GM12878 (cell line): ENCODE data around the gene CR2. TPM values are rescaled to one million over a fixed set of nuclear protein-coding genes. Genes with fewer than 3 reads are reported as not detected.

Experiments
- BRCA1 ChIP-seq: IDR thresholded peaks from 2 replicates; pipeline ENCODE4 v1.6.1; 2011; ENCODE audit warnings: low read depth, low read length, improper control_type of control experiment
- EP300 ChIP-seq, 2 experiments: fragments of 150-350 bp in 1 of 2; IDR thresholded peaks; 2 replicates each; pipeline ENCODE4 v1.6.1; 2011 to 2012; ENCODE audit warnings: low read depth in 2 of 2, low read length in 2 of 2, borderline replicate concordance in 1 of 2, improper control_type of control experiment in 1 of 2, inconsistent platforms in 1 of 2; ENCODE audit not compliant: control insufficient read depth in 1 of 2
- FOXK2 ChIP-seq: fragments of 450-650 bp; IDR thresholded peaks from 2 replicates; pipeline ENCODE4 v1.6.1; 2017; ENCODE audit warnings: mild to moderate bottlenecking, moderate library complexity
- JUND ChIP-seq: IDR thresholded peaks from 2 replicates; pipeline ENCODE4 v1.6.1; 2012; ENCODE audit warnings: low read depth, mild to moderate bottlenecking, low read length, improper control_type of control experiment, moderate library complexity
- MEF2B ChIP-seq: fragments of 450-650 bp; IDR thresholded peaks from 2 replicates; pipeline ENCODE4 v1.6.1; 2018; ENCODE audit warnings: mild to moderate bottlenecking, moderate library complexity; ENCODE audit not compliant: partially characterized antibody, poor library complexity, severe bottlenecking
- MTA3 ChIP-seq: IDR thresholded peaks from 2 replicates; pipeline ENCODE4 v1.6.1; 2012; ENCODE audit warnings: low read length, inconsistent platforms, borderline replicate concordance
- NFXL1 ChIP-seq: fragments of 450-650 bp; IDR thresholded peaks from 2 replicates; pipeline ENCODE4 v1.6.1; 2017; ENCODE audit warnings: antibody characterized with exemption, mild to moderate bottlenecking, borderline replicate concordance
- NR2F1 ChIP-seq: fragments of 450-650 bp; conservative IDR thresholded peaks from 2 replicates; pipeline ENCODE4 v1.6.1; 2017; ENCODE audit warnings: mild to moderate bottlenecking
- RAD51 ChIP-seq: fragments of 450-650 bp; IDR thresholded peaks from 2 replicates; pipeline ENCODE4 v1.6.1; 2016; ENCODE audit warnings: moderate library complexity, mild to moderate bottlenecking, inconsistent platforms
- RCOR1 ChIP-seq: conservative IDR thresholded peaks from 2 replicates; pipeline ENCODE4 v1.6.1; 2012; ENCODE audit warnings: low read depth, low read length, improper control_type of control experiment
- SKIL ChIP-seq: fragments of 450-650 bp; IDR thresholded peaks from 2 replicates; pipeline ENCODE4 v1.6.1; 2017; ENCODE audit warnings: mild to moderate bottlenecking, low read depth, inconsistent platforms; ENCODE audit not compliant: poor library complexity, severe bottlenecking
- SREBF1 ChIP-seq: IDR thresholded peaks from 2 replicates; pipeline ENCODE4 v1.6.1; 2012; ENCODE audit warnings: mild to moderate bottlenecking, low read length
- ZBED1 ChIP-seq: IDR thresholded peaks from 2 replicates; pipeline ENCODE4 v1.6.1; 2016; ENCODE audit warnings: borderline replicate concordance
- ZBTB40 ChIP-seq: fragments of 450-650 bp; IDR thresholded peaks from 2 replicates; pipeline ENCODE4 v1.6.1; 2016; ENCODE audit warnings: mild to moderate bottlenecking, moderate library complexity, borderline replicate concordance
- ZNF217 ChIP-seq: fragments of 450-650 bp; IDR thresholded peaks from 2 replicates; pipeline ENCODE4 v1.6.1; 2017; ENCODE audit warnings: antibody characterized with exemption, mild to moderate bottlenecking
- ZNF622 ChIP-seq: fragments of 450-650 bp; IDR thresholded peaks from 2 replicates; pipeline ENCODE4 v1.6.1; 2017; ENCODE audit warnings: mild to moderate bottlenecking, inconsistent platforms
- polyA plus RNA-seq, 11 experiments: library from polyadenylated mRNA; depleted of rRNA in 4 of 11; unstranded in 6 of 11; stranded (reverse) in 5 of 11; fragments of >200 nt; fragmentation: Nextera tagmentation in 4 of 11; fragmentation: Illumina TruSeq in 1 of 11; extraction: Ambion mirVana in 4 of 11; extraction: Trizol in 1 of 11; gene quantifications; 1 replicate in 1 of 11; 2 replicates in 10 of 11; pipeline versions ENCODE4 v1.2.1 to v1.2.3, GENCODE V29; 2011 to 2016; ENCODE audit warnings: inconsistent platforms in 2 of 11, missing spikeins in 2 of 11, low read depth in 1 of 11
- total RNA-seq, 4 experiments: library from RNA; depleted of rRNA in 3 of 4; stranded (reverse); fragments of >200 nt in 3 of 4; fragmentation: Illumina TruSeq in 1 of 4; extraction: Trizol in 1 of 4; gene quantifications; 2 replicates each; pipeline versions ENCODE4 v1.2.1 to v1.2.3, GENCODE V29; 2013 to 2021
- TF ChIP-seq, protein P1 (sequence below): IDR thresholded peaks from 2 replicates; pipeline ENCODE4 v1.6.1; 2011; ENCODE audit warnings: borderline replicate concordance, low read depth, mild to moderate bottlenecking, moderate library complexity, mixed read lengths, low read length; ENCODE audit not compliant: insufficient read depth; ENCODE audit errors: extremely low read length
- TF ChIP-seq, protein P2 (sequence below): fragments of 450-650 bp; IDR thresholded peaks from 2 replicates; pipeline ENCODE4 v1.6.1; 2016; ENCODE audit warnings: mild to moderate bottlenecking
- TF ChIP-seq, protein P3 (sequence below): fragments of 150-350 bp; IDR thresholded peaks from 2 replicates; pipeline ENCODE4 v1.6.1; 2014; ENCODE audit warnings: mild to moderate bottlenecking, low read depth, low read length
- TF ChIP-seq, protein P4 (sequence below): IDR thresholded peaks from 2 replicates; pipeline ENCODE4 v1.6.1; 2011; ENCODE audit warnings: low read depth, low read length, improper control_type of control experiment, borderline replicate concordance

The CR2 gene
- total and polyA plus RNA-seq, 10 of the 15 experiments (the other 5 are each of a cell fraction or from before 2014, with no cell fraction given), result 2.2 to 72.8 (median 50.6) TPM

DNA sequence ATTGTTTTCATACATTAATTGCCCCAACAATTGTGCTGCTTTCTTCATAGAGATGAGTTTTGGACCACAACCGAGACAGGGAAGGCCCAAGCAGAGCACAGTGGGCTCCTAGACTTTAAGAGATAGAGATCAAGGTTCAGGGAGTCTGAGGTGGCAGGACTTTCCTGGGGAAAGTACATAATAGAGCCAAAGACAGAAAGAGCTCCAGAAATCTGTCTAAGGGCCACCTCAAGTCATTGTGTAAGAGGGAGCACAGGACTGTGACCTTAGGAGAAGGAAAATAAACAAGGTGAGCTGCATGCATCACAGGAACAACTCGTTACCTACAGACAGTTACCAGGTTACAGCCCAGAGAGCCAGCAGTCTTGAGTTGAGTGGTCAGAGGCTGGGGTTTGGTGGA lies 41.3 kb upstream of the CR2 start (continued):
- TF ChIP-seq NFXL1, result no peak
- no peak for TF ChIP-seq RCOR1
- no peak for TF ChIP-seq ZBTB40
- TF ChIP-seq, protein P1, sequence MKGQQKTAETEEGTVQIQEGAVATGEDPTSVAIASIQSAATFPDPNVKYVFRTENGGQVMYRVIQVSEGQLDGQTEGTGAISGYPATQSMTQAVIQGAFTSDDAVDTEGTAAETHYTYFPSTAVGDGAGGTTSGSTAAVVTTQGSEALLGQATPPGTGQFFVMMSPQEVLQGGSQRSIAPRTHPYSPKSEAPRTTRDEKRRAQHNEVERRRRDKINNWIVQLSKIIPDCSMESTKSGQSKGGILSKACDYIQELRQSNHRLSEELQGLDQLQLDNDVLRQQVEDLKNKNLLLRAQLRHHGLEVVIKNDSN, result no peak
- no peak; the same call in 1 of the 2 replicates for TF ChIP-seq ZBED1
- peak; percentile 45 for TF ChIP-seq MTA3
- TF ChIP-seq, protein P2, sequence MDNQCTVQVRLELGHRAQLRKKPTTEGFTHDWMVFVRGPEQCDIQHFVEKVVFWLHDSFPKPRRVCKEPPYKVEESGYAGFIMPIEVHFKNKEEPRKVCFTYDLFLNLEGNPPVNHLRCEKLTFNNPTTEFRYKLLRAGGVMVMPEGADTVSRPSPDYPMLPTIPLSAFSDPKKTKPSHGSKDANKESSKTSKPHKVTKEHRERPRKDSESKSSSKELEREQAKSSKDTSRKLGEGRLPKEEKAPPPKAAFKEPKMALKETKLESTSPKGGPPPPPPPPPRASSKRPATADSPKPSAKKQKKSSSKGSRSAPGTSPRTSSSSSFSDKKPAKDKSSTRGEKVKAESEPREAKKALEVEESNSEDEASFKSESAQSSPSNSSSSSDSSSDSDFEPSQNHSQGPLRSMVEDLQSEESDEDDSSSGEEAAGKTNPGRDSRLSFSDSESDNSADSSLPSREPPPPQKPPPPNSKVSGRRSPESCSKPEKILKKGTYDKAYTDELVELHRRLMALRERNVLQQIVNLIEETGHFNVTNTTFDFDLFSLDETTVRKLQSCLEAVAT, result no peak
- TF ChIP-seq, protein P3, sequence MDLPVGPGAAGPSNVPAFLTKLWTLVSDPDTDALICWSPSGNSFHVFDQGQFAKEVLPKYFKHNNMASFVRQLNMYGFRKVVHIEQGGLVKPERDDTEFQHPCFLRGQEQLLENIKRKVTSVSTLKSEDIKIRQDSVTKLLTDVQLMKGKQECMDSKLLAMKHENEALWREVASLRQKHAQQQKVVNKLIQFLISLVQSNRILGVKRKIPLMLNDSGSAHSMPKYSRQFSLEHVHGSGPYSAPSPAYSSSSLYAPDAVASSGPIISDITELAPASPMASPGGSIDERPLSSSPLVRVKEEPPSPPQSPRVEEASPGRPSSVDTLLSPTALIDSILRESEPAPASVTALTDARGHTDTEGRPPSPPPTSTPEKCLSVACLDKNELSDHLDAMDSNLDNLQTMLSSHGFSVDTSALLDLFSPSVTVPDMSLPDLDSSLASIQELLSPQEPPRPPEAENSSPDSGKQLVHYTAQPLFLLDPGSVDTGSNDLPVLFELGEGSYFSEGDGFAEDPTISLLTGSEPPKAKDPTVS, result no peak
- TF ChIP-seq BRCA1, result no peak
- no peak for TF ChIP-seq EP300 (IDR thresholded peaks at IDR 0.05; ENCODE audit: borderline replicate concordance in 1 of 2, control insufficient read depth in 1 of 2, low read depth in 2 of 2, low read length in 2 of 2)
- no peak for TF ChIP-seq ZNF622
- peak; percentile 67 for TF ChIP-seq NR2F1
- TF ChIP-seq SREBF1, result no peak
- TF ChIP-seq MEF2B, result no peak
- TF ChIP-seq, protein P4, sequence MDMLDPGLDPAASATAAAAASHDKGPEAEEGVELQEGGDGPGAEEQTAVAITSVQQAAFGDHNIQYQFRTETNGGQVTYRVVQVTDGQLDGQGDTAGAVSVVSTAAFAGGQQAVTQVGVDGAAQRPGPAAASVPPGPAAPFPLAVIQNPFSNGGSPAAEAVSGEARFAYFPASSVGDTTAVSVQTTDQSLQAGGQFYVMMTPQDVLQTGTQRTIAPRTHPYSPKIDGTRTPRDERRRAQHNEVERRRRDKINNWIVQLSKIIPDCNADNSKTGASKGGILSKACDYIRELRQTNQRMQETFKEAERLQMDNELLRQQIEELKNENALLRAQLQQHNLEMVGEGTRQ, result no peak
- TF ChIP-seq ZNF217, result no peak
- no peak for TF ChIP-seq JUND
- TF ChIP-seq SKIL, result peak; percentile 16
- no peak for TF ChIP-seq FOXK2
- TF ChIP-seq RAD51, result no peak
